ENCODE measurements around the gene SLC27A4.

DNA sequence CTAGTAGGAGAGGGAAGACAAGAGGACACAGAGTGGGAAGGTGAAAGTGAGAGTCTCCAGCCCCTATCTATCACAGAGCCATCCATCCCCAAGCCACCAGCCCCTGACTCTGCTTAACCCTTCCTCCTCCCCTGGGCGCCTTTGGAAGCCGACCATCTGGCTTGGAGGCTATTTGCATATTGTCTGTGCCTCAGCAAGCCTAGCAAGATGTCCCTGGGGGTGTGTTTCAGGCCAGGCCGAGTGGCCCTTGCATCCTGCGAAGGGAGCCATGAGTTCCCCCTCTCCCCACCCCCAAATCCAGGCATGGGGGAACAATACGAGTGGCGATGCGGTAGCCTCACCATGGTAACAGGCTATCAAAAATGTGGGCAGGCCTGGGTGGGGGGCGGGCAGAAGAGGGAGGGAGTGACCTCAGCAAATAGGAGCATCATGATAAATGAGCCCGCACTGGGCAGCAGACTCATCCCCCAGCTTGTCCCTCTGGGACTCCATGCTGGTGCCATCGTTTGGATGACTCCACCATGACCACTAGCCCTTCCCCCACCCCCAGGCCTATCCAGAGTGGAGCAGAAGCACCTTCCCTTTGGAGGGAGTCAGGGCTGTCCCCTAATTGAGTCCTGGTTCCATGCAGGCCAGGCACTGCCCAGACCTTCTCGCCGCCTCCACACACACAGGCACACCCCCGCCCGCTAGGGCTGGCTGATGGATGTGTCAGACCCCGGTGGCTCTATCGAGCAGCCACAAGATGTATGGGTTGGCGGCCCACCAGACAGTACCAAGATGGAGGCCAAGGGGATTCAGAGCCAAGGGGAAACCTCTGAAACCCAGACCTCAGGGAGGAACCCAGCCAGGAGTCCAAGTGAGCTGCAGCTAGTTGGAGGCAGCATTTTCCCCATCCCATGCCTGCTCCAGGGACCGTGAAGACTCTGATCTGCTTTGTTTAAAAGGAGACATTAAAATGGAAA lies 45.5 kb downstream of the SLC27A4 start:
- TF ChIP-seq, protein P1, sequence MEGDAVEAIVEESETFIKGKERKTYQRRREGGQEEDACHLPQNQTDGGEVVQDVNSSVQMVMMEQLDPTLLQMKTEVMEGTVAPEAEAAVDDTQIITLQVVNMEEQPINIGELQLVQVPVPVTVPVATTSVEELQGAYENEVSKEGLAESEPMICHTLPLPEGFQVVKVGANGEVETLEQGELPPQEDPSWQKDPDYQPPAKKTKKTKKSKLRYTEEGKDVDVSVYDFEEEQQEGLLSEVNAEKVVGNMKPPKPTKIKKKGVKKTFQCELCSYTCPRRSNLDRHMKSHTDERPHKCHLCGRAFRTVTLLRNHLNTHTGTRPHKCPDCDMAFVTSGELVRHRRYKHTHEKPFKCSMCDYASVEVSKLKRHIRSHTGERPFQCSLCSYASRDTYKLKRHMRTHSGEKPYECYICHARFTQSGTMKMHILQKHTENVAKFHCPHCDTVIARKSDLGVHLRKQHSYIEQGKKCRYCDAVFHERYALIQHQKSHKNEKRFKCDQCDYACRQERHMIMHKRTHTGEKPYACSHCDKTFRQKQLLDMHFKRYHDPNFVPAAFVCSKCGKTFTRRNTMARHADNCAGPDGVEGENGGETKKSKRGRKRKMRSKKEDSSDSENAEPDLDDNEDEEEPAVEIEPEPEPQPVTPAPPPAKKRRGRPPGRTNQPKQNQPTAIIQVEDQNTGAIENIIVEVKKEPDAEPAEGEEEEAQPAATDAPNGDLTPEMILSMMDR (conservative IDR thresholded peaks at IDR 0.05; ENCODE audit: low read length): no peak
- no peak for TF ChIP-seq EZH2phosphoT487 (IDR thresholded peaks at IDR 0.05; ENCODE audit: borderline replicate concordance, low read depth, low read length)
